Measurements from ENCODE around the gene PABPN1L.

- TF ChIP-seq CTCF (IDR thresholded peaks at IDR 0.05; ENCODE audit: low read depth, low read length, poor library complexity, severe bottlenecking), result no peak
- no peak for TF ChIP-seq EZH2phosphoT487 (IDR thresholded peaks at IDR 0.05; ENCODE audit: borderline replicate concordance, low read length)
Measured at GRCh38 chr16:88856828-88857727, 9.4 kb downstream of the PABPN1L start, which contains the start of the genes GALNS and TRAPPC2L.

Data from DOHH2 (cell line).